GM12874 (cell line): ENCODE measurements around the gene UCN.

ENCODE experiments used
- TF ChIP-seq, protein P1 (sequence below): IDR thresholded peaks from 2 replicates; pipeline ENCODE4 v1.5.1; 2011; ENCODE audit warnings: low read depth, mild to moderate bottlenecking, control low read depth, low read length, moderate library complexity; ENCODE audit not compliant: insufficient read depth

UCN gene

DNA sequence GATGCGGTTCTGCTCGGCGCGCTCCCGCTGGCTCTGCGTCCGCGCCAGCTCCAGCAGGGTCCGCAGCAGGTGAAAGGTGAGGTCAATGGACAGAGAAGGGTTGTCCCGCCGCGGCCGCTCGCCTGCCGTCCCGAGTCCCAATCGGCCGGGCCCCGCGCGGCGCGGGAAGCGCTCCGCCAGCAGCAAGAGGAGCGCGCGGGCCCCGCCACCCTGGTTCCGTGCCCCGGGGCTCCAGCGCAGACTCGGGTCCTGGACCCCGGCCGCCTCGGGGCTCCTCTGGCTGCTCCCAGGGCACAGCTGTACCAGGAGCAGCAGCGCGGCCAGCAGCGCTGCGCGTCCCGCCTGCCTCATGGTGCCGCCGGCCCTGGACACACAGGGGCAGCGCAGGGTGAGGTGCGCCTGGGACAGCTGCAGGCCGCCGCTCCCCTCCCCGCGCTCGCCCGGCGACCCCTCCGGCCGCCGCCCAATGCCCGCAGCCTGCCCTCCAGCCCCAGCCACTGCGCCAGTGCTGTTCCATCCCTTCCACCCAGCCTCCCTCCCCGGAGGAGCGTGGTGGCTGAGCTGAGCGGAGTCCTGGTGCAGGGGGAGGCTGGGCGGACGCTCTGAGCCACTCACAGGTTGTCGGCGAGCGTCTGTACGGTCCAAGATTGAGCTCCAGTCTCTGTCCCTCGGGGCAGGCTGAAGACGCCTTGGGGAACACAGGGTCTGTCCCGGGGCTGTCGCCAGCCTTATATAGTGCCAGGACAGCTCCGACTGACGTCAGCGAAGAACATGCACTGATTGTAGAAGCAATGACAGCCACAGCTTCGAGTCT lies 493 bp downstream of the UCN start:
- TF ChIP-seq, protein P1, sequence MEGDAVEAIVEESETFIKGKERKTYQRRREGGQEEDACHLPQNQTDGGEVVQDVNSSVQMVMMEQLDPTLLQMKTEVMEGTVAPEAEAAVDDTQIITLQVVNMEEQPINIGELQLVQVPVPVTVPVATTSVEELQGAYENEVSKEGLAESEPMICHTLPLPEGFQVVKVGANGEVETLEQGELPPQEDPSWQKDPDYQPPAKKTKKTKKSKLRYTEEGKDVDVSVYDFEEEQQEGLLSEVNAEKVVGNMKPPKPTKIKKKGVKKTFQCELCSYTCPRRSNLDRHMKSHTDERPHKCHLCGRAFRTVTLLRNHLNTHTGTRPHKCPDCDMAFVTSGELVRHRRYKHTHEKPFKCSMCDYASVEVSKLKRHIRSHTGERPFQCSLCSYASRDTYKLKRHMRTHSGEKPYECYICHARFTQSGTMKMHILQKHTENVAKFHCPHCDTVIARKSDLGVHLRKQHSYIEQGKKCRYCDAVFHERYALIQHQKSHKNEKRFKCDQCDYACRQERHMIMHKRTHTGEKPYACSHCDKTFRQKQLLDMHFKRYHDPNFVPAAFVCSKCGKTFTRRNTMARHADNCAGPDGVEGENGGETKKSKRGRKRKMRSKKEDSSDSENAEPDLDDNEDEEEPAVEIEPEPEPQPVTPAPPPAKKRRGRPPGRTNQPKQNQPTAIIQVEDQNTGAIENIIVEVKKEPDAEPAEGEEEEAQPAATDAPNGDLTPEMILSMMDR, result no peak

DNA sequence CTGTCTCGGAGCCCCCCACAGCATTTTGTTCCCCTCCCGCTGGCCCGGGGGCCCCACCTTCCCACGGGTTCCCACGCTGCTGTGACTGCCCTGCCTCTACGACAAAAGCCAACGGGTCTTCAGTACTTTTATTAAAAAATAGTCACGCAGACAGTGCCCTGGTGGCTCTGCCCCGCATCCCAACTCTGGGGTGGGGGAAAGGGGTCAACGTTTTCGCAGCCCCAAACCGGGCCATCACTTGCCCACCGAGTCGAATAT lies 1.0 kb downstream of the UCN start:
- TF ChIP-seq, protein P1, result no peak

DNA sequence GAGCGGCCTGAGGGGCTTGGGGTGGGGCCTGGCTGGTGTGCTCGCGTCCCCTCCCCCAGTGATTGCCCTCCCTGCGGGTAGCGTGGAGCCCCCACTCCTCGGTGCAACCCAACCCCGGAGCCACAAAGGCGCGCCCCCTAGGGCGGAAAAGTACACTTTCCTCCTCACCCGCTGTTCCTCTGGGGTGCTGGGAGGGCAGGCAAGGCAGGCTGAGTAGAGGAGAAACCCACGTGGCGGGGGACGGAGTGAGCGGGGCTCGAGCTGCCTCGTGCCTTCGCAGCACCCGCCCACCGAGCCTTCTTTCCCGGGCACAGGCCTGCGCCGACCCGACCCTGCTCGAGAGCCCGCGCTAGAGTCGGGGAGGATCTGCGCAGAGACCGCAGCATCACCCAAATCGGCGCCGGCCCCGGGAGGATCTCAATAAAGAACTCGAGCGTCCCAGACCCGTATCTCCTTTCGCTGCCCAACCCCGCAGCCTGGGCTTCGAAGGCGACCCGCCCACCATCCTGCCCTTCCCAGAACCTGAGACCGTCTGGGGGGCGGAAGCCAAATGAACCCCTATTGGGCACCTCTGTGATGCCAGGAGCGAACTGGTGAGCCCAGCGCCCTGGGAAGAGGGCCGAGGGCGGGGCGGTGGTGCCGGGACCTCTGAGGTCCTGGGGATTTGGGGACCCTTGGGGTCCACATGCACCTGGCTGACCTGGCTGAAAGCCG lies 1.5 kb downstream of the UCN start:
- TF ChIP-seq, protein P1, result no peak

DNA sequence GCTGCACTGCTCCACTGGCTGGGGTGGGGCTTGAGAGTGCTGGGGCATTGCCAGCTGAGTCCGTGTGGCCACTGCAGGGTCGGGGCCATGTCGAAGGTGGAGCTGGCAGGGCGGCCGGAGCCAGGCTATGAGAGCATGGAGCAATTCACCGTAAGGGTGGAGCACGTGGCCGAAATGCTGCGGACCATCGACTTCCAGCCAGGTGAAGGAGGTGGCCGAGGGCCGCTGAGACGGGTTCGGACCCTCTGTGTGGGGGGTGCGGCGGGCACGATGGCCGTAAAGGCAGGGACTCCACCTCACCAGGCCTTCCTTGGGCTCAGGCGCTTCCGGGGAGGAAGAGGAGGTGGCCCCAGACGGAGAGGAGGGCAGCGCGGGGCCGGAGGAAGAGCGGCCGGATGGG lies 2.1 kb downstream of the UCN start:
- TF ChIP-seq, protein P1, result no peak

DNA sequence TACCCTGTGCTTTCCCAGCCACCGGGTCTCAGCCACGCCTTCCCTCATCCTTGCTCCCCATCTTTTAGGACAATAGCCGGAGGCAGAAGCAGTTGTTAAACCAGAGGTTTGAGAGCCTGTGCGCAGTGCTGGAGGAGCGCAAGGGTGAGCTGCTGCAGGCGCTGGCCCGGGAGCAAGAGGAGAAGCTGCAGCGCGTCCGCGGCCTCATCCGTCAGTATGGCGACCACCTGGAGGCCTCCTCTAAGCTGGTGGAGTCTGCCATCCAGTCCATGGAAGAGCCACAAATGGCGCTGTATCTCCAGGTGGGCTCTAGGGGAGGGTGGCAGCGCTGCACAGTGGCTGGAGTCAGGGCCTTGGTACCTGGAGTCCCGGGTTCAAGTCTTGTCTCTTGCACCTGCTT lies 2.7 kb downstream of the UCN start:
- TF ChIP-seq, protein P1, result no peak

DNA sequence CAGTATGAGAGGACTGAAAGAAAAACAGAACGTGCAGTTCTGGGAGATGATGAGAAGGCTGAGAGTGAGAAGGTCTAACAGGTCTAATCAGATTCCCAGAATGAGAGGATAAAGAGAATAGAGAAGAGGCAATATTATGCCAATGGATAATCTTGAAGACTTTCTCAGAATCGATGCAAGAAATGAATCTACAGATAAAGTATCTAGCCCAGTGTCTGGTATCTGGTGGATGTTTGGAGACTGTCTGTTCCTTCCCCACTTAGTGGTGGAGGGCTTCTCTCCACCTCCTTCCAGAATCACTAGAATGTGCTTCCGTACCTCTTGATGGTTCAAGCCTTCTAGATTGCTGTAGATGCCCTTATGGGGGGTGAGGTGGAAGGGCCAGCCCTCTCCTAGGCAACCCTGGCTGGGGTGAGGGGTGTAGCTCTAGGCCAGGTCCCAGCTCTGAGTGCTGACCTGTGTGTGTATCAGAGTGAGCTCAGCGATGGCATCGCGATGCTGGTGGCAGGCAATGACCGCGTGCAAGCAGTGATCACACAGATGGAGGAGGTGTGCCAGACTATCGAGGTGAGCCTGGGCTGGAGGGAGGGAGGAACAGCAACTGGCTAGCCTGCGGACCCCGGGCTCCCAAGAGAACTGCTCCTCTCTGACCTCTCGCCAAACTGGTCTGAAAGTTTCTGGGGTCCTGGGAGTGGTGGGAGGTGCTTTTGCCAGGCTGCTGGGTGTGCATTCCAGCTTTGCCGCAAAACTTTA lies 3.6 kb downstream of the UCN start:
- TF ChIP-seq, protein P1, result no peak
